NCI-H146 (cell line): ENCODE measurements around the gene TMEM165.
"Not testable (repeated sequence)": the region's sequence is repeated elsewhere in the genome, so short reads cannot be mapped to it uniquely, and the experiment has no call there.

Source experiments
- DNase-seq: peaks from one replicate; lab custom pipeline; 2025; lab: John Stamatoyannopoulos, UW

Gene TMEM165

GRCh38 chr4:55395529-55396307 is at the start of gene TMEM165:
Gene TMEM165 (plus strand): TSS chr4:55395957. CDS start chr4:55396190, 233 bp downstream.
- peak; percentile 94 for DNase-seq

GRCh38 chr4:55345980-55346850 is 49.5 kb upstream of the TMEM165 start, which contains the start of gene SRD5A3:
Gene SRD5A3 (plus strand): TSS chr4:55346242. CDS start chr4:55346337, 95 bp downstream.
- peak; percentile 84 for DNase-seq

GRCh38 chr4:55346851-55347255 is 48.9 kb upstream of the TMEM165 start:
- no peak for DNase-seq

- no peak for DNase-seq
These were observed 48.0 kb upstream of the TMEM165 start for GRCh38 chr4:55347610-55348228.

- DNase-seq, result no peak
These were observed 47.3 kb upstream of the TMEM165 start for GRCh38 chr4:55348466-55348865.

- not testable (repeated sequence) for DNase-seq
These were observed 44.9 kb upstream of the TMEM165 start for GRCh38 chr4:55350870-55351269.

GRCh38 chr4:55351824-55352223 is 43.9 kb upstream of the TMEM165 start:
- DNase-seq, result no peak

- DNase-seq, result no peak
These were observed 43.0 kb upstream of the TMEM165 start for GRCh38 chr4:55352726-55353125.

- not testable (repeated sequence) for DNase-seq
These were observed 42.5 kb upstream of the TMEM165 start for GRCh38 chr4:55353228-55353747.

- DNase-seq, result no peak
These were observed 41.1 kb upstream of the TMEM165 start for GRCh38 chr4:55354648-55355047.

GRCh38 chr4:55355555-55355954 is 40.2 kb upstream of the TMEM165 start:
- DNase-seq, result no peak

GRCh38 chr4:55356991-55357461 is 38.7 kb upstream of the TMEM165 start:
- DNase-seq, result no peak

GRCh38 chr4:55358246-55358645 is 37.5 kb upstream of the TMEM165 start:
- no peak for DNase-seq

GRCh38 chr4:55358668-55359067 is 37.1 kb upstream of the TMEM165 start:
- DNase-seq, result no peak

- no peak for DNase-seq
These were observed 36.3 kb upstream of the TMEM165 start for GRCh38 chr4:55359397-55359916.

GRCh38 chr4:55362938-55363337 is 32.8 kb upstream of the TMEM165 start:
- not testable (repeated sequence) for DNase-seq

GRCh38 chr4:55363691-55364351 is 31.9 kb upstream of the TMEM165 start:
- DNase-seq, result no peak

GRCh38 chr4:55364691-55365344 is 30.9 kb upstream of the TMEM165 start:
- DNase-seq, result no peak

GRCh38 chr4:55365345-55365728 is 30.4 kb upstream of the TMEM165 start:
- DNase-seq, result no peak

- DNase-seq, result no peak
These were observed 29.1 kb upstream of the TMEM165 start for GRCh38 chr4:55366621-55367020.
